ENCODE data around the gene PTPRM.
A peak's percentile ranks its signal among the peaks of the same experiment; 100 is the strongest.

PTPRM gene

GRCh38 chr18:7567474-7568425 is 634 bp downstream of the PTPRM start (continued):
- TF ChIP-seq ZBTB11 (tag by site-specific recombination; conservative IDR thresholded peaks at IDR 0.05; ENCODE audit: low read depth) (0 out of 2 replicates have a peak, but pooled peaks have one; percentile 29), ZNF416 (tag by site-specific recombination; IDR thresholded peaks at IDR 0.05) (no peak), ZNF280D (tag by site-specific recombination; IDR thresholded peaks at IDR 0.05) (no peak), ZNF654 (tag by site-specific recombination; IDR thresholded peaks at IDR 0.05; ENCODE audit: low read depth) (no peak), ZNF530 (tag by site-specific recombination; IDR thresholded peaks at IDR 0.05; ENCODE audit: low read depth) (no peak), ZNF548 (tag by site-specific recombination; IDR thresholded peaks at IDR 0.05) (no peak), PRDM10 (tag by site-specific recombination; IDR thresholded peaks at IDR 0.05) (peak; percentile 53), ZBTB8A (tag by site-specific recombination; IDR thresholded peaks at IDR 0.05) (peak; percentile 76), ZNF529 (tag by site-specific recombination; IDR thresholded peaks at IDR 0.05; ENCODE audit: insufficient replicate concordance) (no peak), ZFHX2 (tag by site-specific recombination; conservative IDR thresholded peaks at IDR 0.05) (peak; percentile 83), ZBTB20 (tag by site-specific recombination; IDR thresholded peaks at IDR 0.05) (peak; percentile 46; the same call in 1 of the 2 replicates), SCRT2 (tag by site-specific recombination; IDR thresholded peaks at IDR 0.05) (no peak), ZNF202 (tag by site-specific recombination; IDR thresholded peaks at IDR 0.05; ENCODE audit: borderline replicate concordance) (no peak), ZNF629 (tag by site-specific recombination; IDR thresholded peaks at IDR 0.05) (no peak), ZBTB7A (tag by site-specific recombination; IDR thresholded peaks at IDR 0.05; ENCODE audit: low read depth) (no peak), ZNF404 (tag by site-specific recombination; IDR thresholded peaks at IDR 0.05) (no peak), ZNF426 (tag by site-specific recombination; IDR thresholded peaks at IDR 0.05) (no peak), BCL6B (tag by site-specific recombination; IDR thresholded peaks at IDR 0.05) (no peak), ZNF692 (tag by site-specific recombination; IDR thresholded peaks at IDR 0.05) (peak; percentile 63), GFI1B (tag by site-specific recombination; IDR thresholded peaks at IDR 0.05) (no peak), MEIS1 (CRISPR knock-in tag; IDR thresholded peaks at IDR 0.05; ENCODE audit: borderline replicate concordance) (no peak), HOXC10 (CRISPR knock-in tag; IDR thresholded peaks at IDR 0.05) (no peak), ZNF214 (tag by site-specific recombination; IDR thresholded peaks at IDR 0.05; ENCODE audit: borderline replicate concordance) (no peak), ZNF423 (tag by site-specific recombination; IDR thresholded peaks at IDR 0.05) (no peak), OSR2 (tag by site-specific recombination; IDR thresholded peaks at IDR 0.05) (no peak), ZNF776 (tag by site-specific recombination; IDR thresholded peaks at IDR 0.05; ENCODE audit: borderline replicate concordance) (no peak)

Data from HEK293 (cell line).